GM19240 (cell line): ENCODE data around the gene MYH1.

Source experiments
- DNase-seq: peaks from one replicate; pipeline ENCODE4 v3.0.0; 2011; ENCODE audit warnings: low spot score; ENCODE audit not compliant: insufficient read length

MYH1 gene

DNA sequence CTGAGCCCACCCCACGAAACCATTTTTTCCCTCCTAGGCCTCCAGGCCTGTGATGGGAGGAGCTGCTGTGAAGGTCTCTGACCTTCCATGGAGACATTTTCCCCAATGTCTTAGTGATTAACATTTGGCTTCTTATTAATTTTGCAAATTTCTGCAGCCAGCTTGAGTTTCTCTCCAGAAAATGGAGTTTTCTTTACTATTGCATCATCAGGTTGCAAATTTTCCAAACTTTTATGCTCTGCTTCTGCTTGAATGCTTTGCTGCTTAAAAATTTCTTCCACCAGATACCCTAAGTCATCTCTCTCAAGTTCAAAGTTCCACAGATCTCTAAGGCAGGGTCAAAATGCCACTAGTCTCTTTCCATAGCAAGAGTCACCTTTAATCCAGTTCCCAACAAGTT lies 36.1 kb downstream of the MYH1 start:
- no peak for DNase-seq

DNA sequence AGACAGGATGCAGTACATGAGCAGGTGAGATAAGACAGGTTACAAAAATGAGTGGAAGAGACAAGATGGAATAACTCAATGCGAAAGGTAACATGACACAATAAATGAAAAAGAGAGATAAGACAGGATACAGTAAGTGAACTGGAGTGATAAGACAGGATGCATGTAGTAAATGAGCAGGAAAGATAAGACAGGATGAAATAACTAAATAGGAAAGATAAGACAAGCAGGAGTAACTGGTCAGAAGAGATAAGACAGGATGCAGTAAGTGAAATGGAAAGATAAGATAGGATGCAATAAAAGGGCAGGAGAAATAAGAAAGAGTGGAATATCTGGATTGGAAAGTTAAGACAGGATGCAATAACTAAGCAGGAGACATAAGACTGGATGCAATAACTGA lies 40.6 kb downstream of the MYH1 start:
- DNase-seq, result no peak

DNA sequence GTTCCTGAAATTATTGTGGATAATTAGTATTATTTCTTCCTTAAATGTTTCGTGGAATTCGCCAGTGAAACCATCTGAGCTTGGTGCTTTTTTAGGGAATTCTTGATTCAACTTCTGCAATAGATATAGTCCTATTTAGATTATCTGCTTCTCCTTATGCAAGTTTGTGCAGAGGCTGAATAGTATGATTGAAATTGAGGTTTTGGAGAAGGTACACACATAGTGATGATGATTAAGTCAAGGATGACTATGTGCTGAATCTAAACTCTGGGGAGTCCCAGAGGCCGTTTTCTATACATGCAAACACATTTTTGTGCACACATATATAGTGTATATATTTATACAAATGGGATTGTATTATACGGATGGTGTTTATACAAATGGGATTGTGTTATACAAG lies 43.8 kb downstream of the MYH1 start:
- no peak for DNase-seq

DNA sequence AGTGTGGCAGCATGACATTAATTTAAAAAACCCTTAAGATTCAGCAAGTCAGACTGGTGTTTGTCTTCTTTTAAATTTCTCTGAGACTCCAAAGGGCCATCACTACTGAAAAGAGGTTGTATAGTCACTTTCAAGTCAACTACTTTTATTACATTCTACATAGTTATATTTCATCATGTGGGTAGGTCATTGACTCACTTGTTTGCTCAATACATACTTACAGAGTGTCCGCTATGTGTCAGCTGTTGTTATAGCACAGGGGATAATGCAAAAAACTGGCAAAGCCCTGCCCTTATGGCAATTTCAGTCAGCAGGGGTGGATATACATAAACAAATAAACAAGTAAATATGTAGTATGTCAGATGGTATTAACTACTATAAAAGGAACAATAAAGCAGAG lies 46.5 kb downstream of the MYH1 start:
- DNase-seq, result no peak

DNA sequence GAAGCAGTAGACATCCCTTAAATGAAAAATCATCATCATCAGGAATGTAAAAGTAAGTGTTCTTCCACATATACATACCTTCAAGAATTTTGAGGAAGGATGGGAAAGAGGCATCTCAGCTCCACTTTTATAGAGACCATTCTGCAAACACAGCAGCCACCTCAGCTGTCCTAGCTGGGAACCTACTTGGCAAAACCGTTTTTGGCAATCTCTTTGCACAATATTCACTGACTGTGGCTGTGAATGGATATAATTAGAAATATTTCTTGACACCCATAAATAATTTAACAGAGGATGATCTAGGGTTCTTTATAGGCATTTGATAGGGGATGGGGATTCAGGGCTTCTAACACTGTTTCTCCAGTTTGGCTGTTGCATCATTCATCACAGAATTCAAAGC lies 48.9 kb downstream of the MYH1 start, which contains the start of gene MYH4:
Gene MYH4, minus strand, starts transcription at position 101 of the 400 bp plus-strand sequence. CDS start 2,814 bp downstream, outside the sequence.
- DNase-seq, result no peak

DNA sequence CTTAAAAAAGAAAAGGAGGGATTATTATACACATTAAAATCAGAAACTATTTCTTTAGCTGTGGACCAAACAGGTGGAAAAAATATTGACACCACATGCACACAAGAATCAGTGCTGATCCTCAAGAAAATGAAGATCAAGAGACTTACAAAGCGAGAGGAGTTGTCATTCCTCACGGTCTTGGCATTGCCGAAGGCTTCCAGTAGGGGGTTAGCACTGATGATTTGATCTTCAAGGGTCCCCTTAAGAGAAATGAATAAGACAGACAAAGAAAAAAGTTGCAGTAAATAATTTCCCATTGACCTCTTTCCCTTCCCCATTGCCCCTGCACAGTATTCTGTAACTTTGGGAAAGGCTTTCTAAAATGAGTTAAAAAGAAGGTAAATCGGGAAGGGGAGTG lies 54.9 kb downstream of the MYH1 start:
- no peak for DNase-seq

DNA sequence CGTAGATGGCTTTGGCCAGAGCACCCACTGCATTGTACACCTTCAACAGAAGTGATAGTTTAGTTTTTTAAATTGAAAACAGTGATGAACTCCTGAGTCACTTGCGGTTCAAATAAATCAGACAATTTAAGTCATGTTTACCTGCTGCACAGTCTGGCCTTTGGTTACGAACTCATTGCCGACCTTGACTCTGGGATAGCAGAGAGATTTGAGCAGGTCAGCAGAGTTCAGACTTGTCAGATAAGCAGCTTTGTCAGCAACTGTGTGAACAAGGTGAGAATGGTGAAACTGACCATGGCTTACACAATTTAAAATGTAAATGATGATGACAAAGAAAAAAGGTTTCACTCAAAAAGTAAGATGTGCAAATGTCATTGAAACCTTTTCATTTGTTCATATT lies 58.3 kb downstream of the MYH1 start:
- no peak for DNase-seq

DNA sequence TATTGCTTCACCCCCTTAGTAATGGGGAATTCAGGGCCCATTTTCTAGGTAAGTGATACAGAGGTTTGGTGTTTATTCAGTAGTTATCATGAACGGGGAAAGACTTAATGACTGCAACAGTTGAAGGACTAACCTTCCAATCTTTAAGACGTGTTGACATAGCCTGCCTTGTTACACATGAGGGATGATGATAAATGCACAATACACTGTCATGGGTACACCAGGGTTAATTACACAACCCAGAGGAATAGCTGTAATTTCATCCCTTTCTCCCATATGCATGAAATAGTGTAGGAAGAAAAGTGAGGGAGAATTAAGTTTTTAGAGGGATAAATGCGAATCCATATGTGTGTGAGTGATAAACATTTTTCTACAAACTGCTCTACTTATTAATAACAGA lies 59.6 kb downstream of the MYH1 start:
- DNase-seq, result no peak

DNA sequence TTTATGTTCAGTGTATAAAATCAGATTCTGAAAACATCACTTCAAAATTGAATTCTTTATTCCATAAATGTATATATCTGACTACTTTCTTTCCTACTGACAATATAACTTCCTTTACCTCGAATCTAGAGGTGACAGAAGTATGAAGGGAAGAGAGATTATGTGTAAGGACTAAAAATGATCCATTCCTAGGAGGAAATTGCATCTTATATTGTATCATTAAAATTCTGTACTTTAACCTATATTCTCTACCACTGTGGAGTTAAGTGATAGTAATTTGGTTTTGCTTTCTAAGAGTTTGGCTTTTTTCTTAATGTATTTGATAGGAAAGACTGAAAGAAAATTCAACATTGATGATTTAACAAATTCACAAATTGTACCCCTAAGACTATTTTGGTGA lies 60.4 kb downstream of the MYH1 start:
- no peak for DNase-seq

DNA sequence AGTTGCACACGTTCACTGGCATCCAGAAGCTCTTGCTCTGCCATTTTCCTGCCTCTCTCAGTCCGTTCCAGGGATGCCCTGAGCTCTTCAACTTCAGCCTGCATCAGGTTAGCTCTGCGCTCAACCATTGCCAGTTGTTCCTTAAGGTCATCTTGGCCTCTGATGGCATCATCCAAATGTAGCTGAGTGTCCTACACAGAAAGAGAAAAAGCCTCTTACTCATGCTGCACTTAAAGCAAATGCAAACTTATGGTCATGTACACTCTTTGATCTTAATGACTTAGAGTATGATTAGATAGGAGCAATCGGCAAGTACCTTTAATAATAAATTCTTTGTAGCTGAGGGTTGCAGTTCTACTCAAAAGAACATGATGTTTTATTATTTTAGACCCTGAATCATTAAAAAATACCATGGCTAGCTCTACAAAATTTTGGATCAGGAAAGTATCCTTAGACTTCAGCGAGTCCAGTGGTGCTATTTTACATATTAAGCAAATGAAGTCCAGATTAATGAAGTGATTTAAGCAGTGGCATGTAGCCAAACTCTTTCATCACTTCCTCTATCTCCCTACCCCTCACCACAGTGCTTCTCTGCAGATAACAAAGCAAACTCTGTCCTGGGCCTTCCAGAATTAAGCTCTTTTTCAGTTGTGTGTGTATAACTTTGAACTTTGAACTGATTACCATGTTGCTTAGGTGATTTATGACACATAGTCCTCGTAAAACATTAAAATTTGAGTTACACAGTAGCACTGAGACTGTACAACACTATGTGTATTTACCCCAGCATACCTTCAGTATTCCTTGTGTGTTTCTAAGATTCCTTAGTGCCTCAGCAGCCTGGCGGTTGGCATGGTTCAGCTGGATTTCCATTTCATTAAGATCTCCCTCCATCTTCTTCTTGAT lies 71.1 kb downstream of the MYH1 start:
- DNase-seq, result no peak
